ENCODE measurements around the gene DECR2.

DNA sequence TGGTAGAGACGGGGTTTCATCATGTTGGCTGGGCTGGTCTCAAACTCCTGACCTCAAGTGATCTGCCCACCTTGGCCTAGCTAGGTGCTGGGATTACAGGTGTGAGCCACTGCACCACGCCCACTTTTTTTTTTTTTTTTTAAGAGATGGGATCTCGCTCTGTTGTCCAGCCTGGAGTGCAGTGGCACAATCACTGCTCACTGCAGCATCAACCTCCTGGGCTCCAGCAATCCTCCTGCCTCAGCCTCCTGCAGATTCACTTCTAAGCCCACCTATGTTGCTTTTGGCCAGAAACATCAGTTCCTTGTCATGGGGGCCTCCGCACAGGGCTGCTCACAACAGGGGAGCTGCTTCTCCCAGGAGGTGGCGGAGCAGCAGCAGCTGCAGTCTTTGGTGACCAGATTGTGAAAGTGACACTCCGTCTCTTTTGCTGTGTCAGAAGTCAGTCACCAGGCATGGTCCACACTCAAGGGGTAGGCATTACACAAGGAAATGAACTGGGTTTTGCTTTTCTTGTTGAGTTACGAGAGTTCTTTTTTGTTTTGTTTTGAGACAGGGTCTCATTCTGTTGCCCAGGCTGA lies 9.1 kb upstream of the DECR2 start:
- TF ChIP-seq CTCF (IDR thresholded peaks at IDR 0.05; ENCODE audit: insufficient read depth, low read length, poor library complexity, severe bottlenecking) (no peak), EZH2phosphoT487 (conservative IDR thresholded peaks at IDR 0.05; ENCODE audit: low read length) (no peak)

Data from SU-DHL-6 (cell line).